ENCODE data around the gene PHACTR3. TPM values are rescaled to one million over a fixed set of nuclear protein-coding genes. Genes with fewer than 3 reads are reported as not detected.
"Not testable (repeated sequence)": the region's sequence is repeated elsewhere in the genome, so short reads cannot be mapped to it uniquely, and the experiment has no call there.

The PHACTR3 gene
- total RNA-seq, 1 donor from 2014 or later, result not detected

DNA sequence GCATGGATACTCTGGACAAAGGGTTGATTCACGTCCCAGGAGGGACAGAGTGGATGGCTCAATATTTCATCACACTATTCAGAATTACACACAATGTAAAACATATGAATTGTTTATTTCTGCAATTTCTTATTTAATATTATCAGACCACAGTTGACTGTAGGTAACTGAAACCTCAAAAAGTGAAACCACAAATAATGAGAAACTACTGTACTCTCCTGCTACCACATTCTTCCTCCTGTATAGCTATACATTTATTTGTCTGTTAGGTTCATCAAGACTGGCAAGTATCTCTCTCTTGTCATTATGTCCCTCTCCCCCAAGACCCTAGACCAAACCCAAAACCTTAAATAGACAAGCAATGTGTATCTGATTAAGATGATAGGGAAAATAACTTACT, 269.1 kb downstream of the PHACTR3 start:
- no peaks in the 10 kb centered on the region for H3K27me3 Mint-ChIP-seq (ENCODE audit: low read depth)
- H3K4me1 Mint-ChIP-seq (ENCODE audit: low read depth), result no peaks in the 10 kb centered on the region
- no peaks in the 10 kb centered on the region for H3K36me3 Mint-ChIP-seq (ENCODE audit: low read depth)
- no peak for DNase-seq (ENCODE audit: low spot score)
- H3K27ac Mint-ChIP-seq (ENCODE audit: unreplicated experiment), result no peak overlapping the region
- H3K4me3 Mint-ChIP-seq (ENCODE audit: unreplicated experiment), result no peak overlapping the region
- no peak for TF ChIP-seq CTCF (IDR thresholded peaks at IDR 0.05)
- no peaks in the 10 kb centered on the region for H3K9me3 Mint-ChIP-seq (ENCODE audit: low read depth)

DNA sequence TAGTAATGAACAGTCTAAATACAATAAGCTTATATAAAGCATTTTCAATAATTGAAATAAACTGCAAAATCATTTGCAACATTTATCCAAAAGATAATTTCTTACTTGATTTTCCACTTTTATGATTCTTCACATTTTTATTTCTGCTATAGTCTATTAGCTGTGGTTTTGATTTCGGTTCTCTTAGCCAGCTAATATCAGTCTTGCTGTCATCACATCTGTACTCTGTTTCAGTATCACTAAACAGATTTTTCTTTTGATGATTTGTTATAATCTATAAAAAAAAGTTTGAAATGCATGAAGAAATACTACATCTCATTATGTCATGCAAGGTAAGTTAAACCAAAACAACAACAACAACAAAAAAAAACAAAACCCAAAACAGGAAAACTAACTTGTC, 275.9 kb downstream of the PHACTR3 start:
- Mint-ChIP-seq H3K27me3 (ENCODE audit: low read depth) (no peaks in the 10 kb centered on the region), H3K4me1 (ENCODE audit: low read depth) (peaks cover 6% of the 10 kb centered on the region), H3K4me3 (ENCODE audit: unreplicated experiment) (no peak overlapping the region), H3K9me3 (ENCODE audit: low read depth) (peaks cover 4% of the 10 kb centered on the region), H3K27ac (ENCODE audit: unreplicated experiment) (no peak overlapping the region), H3K36me3 (ENCODE audit: low read depth) (peaks cover 1% of the 10 kb centered on the region)
- no peak for TF ChIP-seq CTCF (IDR thresholded peaks at IDR 0.05)
- DNase-seq (ENCODE audit: low spot score), result no peak

GRCh38 chr20:59884494-59884893, 280.2 kb downstream of the PHACTR3 start:
- Mint-ChIP-seq H3K9me3 (ENCODE audit: low read depth) (no peaks in the 10 kb centered on the region), H3K4me3 (ENCODE audit: unreplicated experiment) (no peak overlapping the region), H3K36me3 (ENCODE audit: low read depth) (no peaks in the 10 kb centered on the region), H3K4me1 (ENCODE audit: low read depth) (no peaks in the 10 kb centered on the region), H3K27me3 (ENCODE audit: low read depth) (no peaks in the 10 kb centered on the region), H3K27ac (ENCODE audit: unreplicated experiment) (no peak overlapping the region)
- no peak for TF ChIP-seq CTCF (IDR thresholded peaks at IDR 0.05)
- DNase-seq (ENCODE audit: low spot score), result no peak

DNA sequence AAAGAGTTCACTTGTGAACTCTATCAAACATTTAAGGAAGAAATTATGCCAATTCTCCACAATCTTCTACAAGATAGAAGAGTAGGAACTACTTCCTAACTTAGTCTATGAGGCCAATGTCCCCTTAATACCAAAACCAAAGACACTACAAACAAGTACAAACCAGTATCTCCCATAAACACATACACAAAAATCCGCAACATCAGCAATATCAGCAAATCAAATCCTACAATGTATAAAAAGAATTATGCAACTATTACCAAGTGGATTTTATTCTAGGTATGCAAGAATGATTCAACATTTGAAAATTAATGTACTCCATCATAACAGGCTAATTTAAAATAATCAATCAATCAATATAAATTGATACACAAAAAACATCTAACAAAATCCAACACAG, 283.7 kb downstream of the PHACTR3 start:
- Mint-ChIP-seq H3K27ac (ENCODE audit: unreplicated experiment) (no peak overlapping the region), H3K36me3 (ENCODE audit: low read depth) (peaks cover 2% of the 10 kb centered on the region), H3K9me3 (ENCODE audit: low read depth) (no peaks in the 10 kb centered on the region), H3K4me1 (ENCODE audit: low read depth) (no peaks in the 10 kb centered on the region), H3K4me3 (ENCODE audit: unreplicated experiment) (no peak overlapping the region), H3K27me3 (ENCODE audit: low read depth) (no peaks in the 10 kb centered on the region)
- no peak for DNase-seq (ENCODE audit: low spot score)
- no peak for TF ChIP-seq CTCF (IDR thresholded peaks at IDR 0.05)

DNA sequence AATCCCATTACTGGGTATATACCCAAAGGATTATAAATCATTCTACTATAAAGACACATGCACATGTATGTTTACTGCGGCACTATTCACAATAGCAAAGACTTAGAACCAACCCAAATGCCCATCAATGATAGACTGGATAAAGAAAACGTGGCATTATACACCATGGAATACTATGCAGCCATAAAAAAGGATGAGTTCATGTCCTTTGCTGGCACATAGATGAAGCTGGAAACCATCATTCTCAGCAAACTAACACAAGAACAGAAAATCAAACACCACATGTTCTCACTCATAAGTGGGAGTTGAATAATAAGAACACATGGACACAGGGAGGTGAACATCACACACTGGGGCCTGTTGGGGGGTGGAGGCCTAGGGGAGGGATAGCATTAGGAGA, 285.7 kb downstream of the PHACTR3 start:
- not testable (repeated sequence) for DNase-seq (ENCODE audit: low spot score); H3K4me1 Mint-ChIP-seq (ENCODE audit: low read depth); H3K36me3 Mint-ChIP-seq (ENCODE audit: low read depth); H3K27me3 Mint-ChIP-seq (ENCODE audit: low read depth); H3K27ac Mint-ChIP-seq (ENCODE audit: unreplicated experiment); H3K4me3 Mint-ChIP-seq (ENCODE audit: unreplicated experiment); H3K9me3 Mint-ChIP-seq (ENCODE audit: low read depth)

GRCh38 chr20:59891581-59891980, 287.2 kb downstream of the PHACTR3 start:
- no peak overlapping the region for H3K4me3 Mint-ChIP-seq (ENCODE audit: unreplicated experiment)
- no peak for TF ChIP-seq CTCF (IDR thresholded peaks at IDR 0.05)

More at GRCh38 chr20:59891581-59891980, 287.2 kb downstream of the PHACTR3 start:
- DNase-seq (ENCODE audit: low spot score), result no peak
- H3K36me3 Mint-ChIP-seq (ENCODE audit: low read depth), result peaks cover 2% of the 10 kb centered on the region
- no peak overlapping the region for H3K27ac Mint-ChIP-seq (ENCODE audit: unreplicated experiment)
- no peaks in the 10 kb centered on the region for H3K4me1 Mint-ChIP-seq (ENCODE audit: low read depth)
- H3K9me3 Mint-ChIP-seq (ENCODE audit: low read depth), result no peaks in the 10 kb centered on the region
- no peaks in the 10 kb centered on the region for H3K27me3 Mint-ChIP-seq (ENCODE audit: low read depth)
